ENCODE results near the gene SLC2A1.

- TF ChIP-seq CTCF (IDR thresholded peaks at IDR 0.05) = no peak
- no peak for TF ChIP-seq POLR2A (IDR thresholded peaks at IDR 0.05)
Measured at GRCh38 chr1:42876009-42876408, 82.7 kb downstream of the SLC2A1 start.

Measured in uterus (tissue), 2 donors.